Urothelium cell line (cell line): ENCODE data around the gene MORF4L1.
"Not testable (repeated sequence)": the region's sequence is repeated elsewhere in the genome, so short reads cannot be mapped to it uniquely, and the experiment has no call there.

Source experiments
- DNase-seq: peaks from one replicate; pipeline ENCODE4 v3.0.0; 2011; ENCODE audit warnings: low spot score, mixed read lengths
- FAIRE-seq: peaks from 2 replicates; lab custom pipeline; 2011; peaks lifted over from hg19 to GRCh38; lab: Jason Lieb, UNC

The MORF4L1 gene

GRCh38 chr15:78855746-78856145 lies 16.9 kb upstream of the MORF4L1 start:
- DNase-seq (no peak), FAIRE-seq (no peak)

- peak; percentile 88 for DNase-seq
- no peak for FAIRE-seq
These were observed 12.5 kb upstream of the MORF4L1 start for GRCh38 chr15:78859971-78860719.

GRCh38 chr15:78865585-78865984 lies 7.1 kb upstream of the MORF4L1 start:
- not testable (repeated sequence) for DNase-seq, FAIRE-seq

- FAIRE-seq, DNase-seq: not testable (repeated sequence)
These were observed 6.7 kb upstream of the MORF4L1 start for GRCh38 chr15:78866031-78866430.

GRCh38 chr15:78866803-78867202 lies 5.9 kb upstream of the MORF4L1 start:
- no peak for FAIRE-seq
- DNase-seq = no peak

GRCh38 chr15:78868366-78868765 lies 4.3 kb upstream of the MORF4L1 start:
- no peak for DNase-seq
- no peak for FAIRE-seq

- FAIRE-seq, DNase-seq: not testable (repeated sequence)
These were observed 1.1 kb upstream of the MORF4L1 start for GRCh38 chr15:78871483-78872127.

- peak; percentile 84 for DNase-seq
- no peak for FAIRE-seq
These were observed 492 bp downstream of the MORF4L1 start for GRCh38 chr15:78872972-78873792.

- DNase-seq (no peak), FAIRE-seq (no peak)
These were observed 1.4 kb downstream of the MORF4L1 start for GRCh38 chr15:78873793-78874765.

GRCh38 chr15:78875107-78875914 lies 2.6 kb downstream of the MORF4L1 start:
- DNase-seq (no peak), FAIRE-seq (no peak)

- FAIRE-seq, DNase-seq: not testable (repeated sequence)
These were observed 4.3 kb downstream of the MORF4L1 start for GRCh38 chr15:78876954-78877353.

GRCh38 chr15:78878356-78878755 lies 5.7 kb downstream of the MORF4L1 start:
- FAIRE-seq (no peak), DNase-seq (no peak)

GRCh38 chr15:78879517-78880241 lies 7.0 kb downstream of the MORF4L1 start:
- FAIRE-seq (no peak), DNase-seq (no peak)

- FAIRE-seq = no peak
- no peak for DNase-seq
These were observed 7.5 kb downstream of the MORF4L1 start for GRCh38 chr15:78880242-78880533.

GRCh38 chr15:78880813-78881212 lies 8.1 kb downstream of the MORF4L1 start:
- no peak for FAIRE-seq
- no peak for DNase-seq

GRCh38 chr15:78881681-78882080 lies 9.0 kb downstream of the MORF4L1 start:
- FAIRE-seq (no peak), DNase-seq (no peak)

GRCh38 chr15:78889000-78889399 lies 16.3 kb downstream of the MORF4L1 start:
- FAIRE-seq = no peak
- no peak for DNase-seq

- no peak for DNase-seq
- FAIRE-seq = no peak
These were observed 20.8 kb downstream of the MORF4L1 start for GRCh38 chr15:78893538-78893937.

- no peak for FAIRE-seq
- DNase-seq = no peak
These were observed 22.8 kb downstream of the MORF4L1 start for GRCh38 chr15:78895471-78895870.
